Mesenchymal stem cell (in vitro differentiated cells and primary cell): ENCODE measurements around the gene XPR1.

ENCODE experiments used
- DNase-seq: peaks from one replicate; pipeline ENCODE4 v3.0.0-alpha.2; 2013
- H2AFZ ChIP-seq: one replicate; pipeline ENCODE4 v1.6.1; 2013; ENCODE audit warnings: low read depth, mild to moderate bottlenecking, control low read depth, inconsistent platforms, low read length, moderate library complexity
- H2AK5ac ChIP-seq: 2 replicates; pipeline ENCODE4 v1.6.1; 2013; ENCODE audit warnings: low read length, moderate library complexity, mild to moderate bottlenecking, inconsistent platforms; ENCODE audit not compliant: severe bottlenecking
- H2BK120ac ChIP-seq: one replicate; pipeline ENCODE4 v1.6.1; 2013; ENCODE audit warnings: low read depth, mild to moderate bottlenecking, inconsistent platforms, low read length, moderate library complexity
- H2BK12ac ChIP-seq, 2 experiments: one replicate each; pipeline ENCODE4 v1.6.1; 2013; ENCODE audit warnings: inconsistent platforms in 2 of 2, low read length in 2 of 2, mild to moderate bottlenecking in 2 of 2, moderate library complexity in 2 of 2, control low read depth in 1 of 2
- H2BK15ac ChIP-seq: one replicate; pipeline ENCODE4 v1.6.1; 2013; ENCODE audit warnings: mild to moderate bottlenecking, low read depth, inconsistent platforms; ENCODE audit not compliant: poor library complexity, severe bottlenecking
- H2BK5ac ChIP-seq: 2 replicates; pipeline ENCODE4 v1.6.1; 2013; ENCODE audit warnings: low read depth, mild to moderate bottlenecking, low read length, control low read depth, inconsistent platforms; ENCODE audit not compliant: poor library complexity, severe bottlenecking
- H3K14ac ChIP-seq, 2 experiments: one replicate each; pipeline ENCODE4 v1.6.1; 2013; ENCODE audit warnings: inconsistent platforms in 2 of 2, low read length in 2 of 2, control low read depth in 1 of 2, mild to moderate bottlenecking in 1 of 2, moderate library complexity in 1 of 2
- H3K18ac ChIP-seq, 2 experiments: one replicate each; pipeline ENCODE4 v1.6.1; 2013; ENCODE audit warnings: inconsistent platforms in 2 of 2, low read length in 2 of 2, control low read depth in 1 of 2, low read depth in 1 of 2, mild to moderate bottlenecking in 1 of 2
- H3K23ac ChIP-seq, 2 experiments: one replicate each; pipeline ENCODE4 v1.6.1; 2013; ENCODE audit warnings: inconsistent platforms in 2 of 2, low read length in 2 of 2, mild to moderate bottlenecking in 2 of 2, moderate library complexity in 2 of 2, control low read depth in 1 of 2
- H3K27ac ChIP-seq: 2 replicates; pipeline ENCODE4 v1.5.1; 2013; ENCODE audit warnings: mild to moderate bottlenecking, moderate library complexity, low read length, control low read depth, inconsistent platforms; ENCODE audit not compliant: poor library complexity, severe bottlenecking
- H3K27me3 ChIP-seq, 2 experiments: 2 replicates each; pipeline versions ENCODE4 v1.6.1 to v1.7.0; 2013; ENCODE audit warnings: low read length in 2 of 2, mild to moderate bottlenecking in 2 of 2, moderate library complexity in 2 of 2, control low read depth in 1 of 2, inconsistent platforms in 1 of 2; ENCODE audit not compliant: control insufficient read depth in 1 of 2, insufficient read depth in 1 of 2
- H3K36me3 ChIP-seq, 2 experiments: 2 replicates each; pipeline versions ENCODE4 v1.6.1 to v1.7.0; 2013; ENCODE audit warnings: low read length in 2 of 2, control low read depth in 1 of 2, inconsistent platforms in 1 of 2, low read depth in 1 of 2, mild to moderate bottlenecking in 1 of 2; ENCODE audit not compliant: insufficient read depth in 2 of 2, control insufficient read depth in 1 of 2
- H3K4ac ChIP-seq, 2 experiments: one replicate each; pipeline ENCODE4 v1.6.1; 2013; ENCODE audit warnings: inconsistent platforms in 2 of 2, low read length in 2 of 2, mild to moderate bottlenecking in 2 of 2, moderate library complexity in 2 of 2, control low read depth in 1 of 2, low read depth in 1 of 2
- H3K4me1 ChIP-seq: 2 replicates; pipeline ENCODE4 v1.6.1; 2013; ENCODE audit warnings: low read depth, low read length, control low read depth; ENCODE audit not compliant: control insufficient read depth, insufficient read depth
- H3K4me2 ChIP-seq: 2 replicates; pipeline ENCODE4 v1.6.1; 2013; ENCODE audit warnings: low read length, mild to moderate bottlenecking, inconsistent platforms; ENCODE audit not compliant: poor library complexity, severe bottlenecking
- H3K4me3 ChIP-seq, 2 experiments: 2 replicates each; pipeline versions ENCODE4 v1.5.1 to v1.7.0; 2013; ENCODE audit warnings: low read length in 2 of 2, mild to moderate bottlenecking in 2 of 2, control low read depth in 1 of 2, low read depth in 1 of 2; ENCODE audit not compliant: insufficient read depth in 1 of 2
- H3K79me1 ChIP-seq: replicated peaks from 2 replicates; pipeline ENCODE4 v1.6.1; 2013; ENCODE audit warnings: mild to moderate bottlenecking, control low read depth, low read length, inconsistent platforms; ENCODE audit not compliant: poor library complexity, severe bottlenecking
- H3K9ac ChIP-seq: 2 replicates; pipeline ENCODE4 v1.7.0; 2013; ENCODE audit warnings: mild to moderate bottlenecking, low read length, moderate library complexity
- H3K9me3 ChIP-seq: 2 replicates; pipeline ENCODE4 v1.7.0; 2013; ENCODE audit warnings: mild to moderate bottlenecking, low read length; ENCODE audit not compliant: control insufficient read depth
- H4K8ac ChIP-seq: one replicate; pipeline ENCODE4 v1.6.1; 2013; ENCODE audit warnings: inconsistent platforms, mild to moderate bottlenecking, low read length, moderate library complexity
- H4K91ac ChIP-seq: one replicate; pipeline ENCODE4 v1.6.1; 2013; ENCODE audit warnings: mild to moderate bottlenecking, low read length, inconsistent platforms
- WGBS: methylation state at CpG from one replicate; pipeline ENCODE4 v1.1.7; 2013; ENCODE audit warnings: mixed read lengths; 5-methylcytosine and 5-hydroxymethylcytosine counted together

Gene XPR1

DNA sequence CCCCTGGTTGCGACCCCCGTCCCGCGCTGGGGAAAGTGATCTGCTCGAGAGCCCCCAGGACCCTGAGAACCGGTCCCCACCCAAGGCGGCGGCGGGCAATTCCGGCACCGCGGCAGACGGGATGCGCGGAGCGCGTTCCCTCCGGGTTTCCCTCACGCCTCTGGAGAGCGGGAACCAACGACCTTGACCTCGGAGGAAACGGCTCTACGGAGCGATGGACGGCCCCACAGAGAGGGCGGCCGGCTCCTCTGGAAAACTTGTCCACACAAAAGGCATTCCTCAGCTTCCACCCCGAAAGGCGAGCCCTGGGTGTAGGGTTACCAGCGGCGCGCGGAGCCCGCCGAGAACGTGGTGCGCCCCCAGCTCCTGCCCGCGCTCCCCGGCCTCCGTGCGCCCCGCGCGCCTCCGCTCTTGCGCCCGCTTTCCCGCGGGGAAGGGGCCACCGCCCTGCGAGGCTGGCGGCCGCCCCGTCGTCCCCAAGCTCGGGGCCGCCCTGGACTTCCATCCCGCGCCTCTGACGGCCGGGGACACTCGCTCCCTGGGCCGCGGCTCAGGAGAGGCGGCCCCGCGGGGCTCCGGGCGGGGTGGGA lies 280.5 kb downstream of the XPR1 start:
- DNase-seq = peak; percentile 60
- Histone ChIP-seq H3K18ac (peak overlapping the region; percentile 86 to 93), H2AK5ac (no peak overlapping the region), H3K27me3 (no peaks in the 10 kb centered on the region), H3K14ac (peak overlapping the region; percentile 55 to 64), H2AFZ (peak overlapping the region; percentile 78), H3K4me3 (peak overlapping the region; percentile 79 to 86), H2BK12ac (peak overlapping the region in 1 of 2 experiments; percentile 52), H3K36me3 (peaks cover 12 to 13% of the 10 kb centered on the region in 2 experiments), H4K8ac (peak overlapping the region; percentile 97), H3K23ac (peak overlapping the region; percentile 39 to 94), H2BK120ac (peak overlapping the region; percentile 91), H3K9ac (peak overlapping the region; percentile 91), H2BK5ac (peak overlapping the region; percentile 12), H2BK15ac (peak overlapping the region; percentile 95), H3K4me2 (peak overlapping the region; percentile 91), H3K4ac (peak overlapping the region; percentile 78 to 87), H4K91ac (peak overlapping the region; percentile 80), H3K79me1 (peaks cover 10% of the 10 kb centered on the region), H3K27ac (peak overlapping the region; percentile 43), H3K4me1 (peaks cover 16% of the 10 kb centered on the region), H3K9me3 (no peaks in the 10 kb centered on the region)
- 1% methylated on average over 57 of the region's 71 CpGs for WGBS

DNA sequence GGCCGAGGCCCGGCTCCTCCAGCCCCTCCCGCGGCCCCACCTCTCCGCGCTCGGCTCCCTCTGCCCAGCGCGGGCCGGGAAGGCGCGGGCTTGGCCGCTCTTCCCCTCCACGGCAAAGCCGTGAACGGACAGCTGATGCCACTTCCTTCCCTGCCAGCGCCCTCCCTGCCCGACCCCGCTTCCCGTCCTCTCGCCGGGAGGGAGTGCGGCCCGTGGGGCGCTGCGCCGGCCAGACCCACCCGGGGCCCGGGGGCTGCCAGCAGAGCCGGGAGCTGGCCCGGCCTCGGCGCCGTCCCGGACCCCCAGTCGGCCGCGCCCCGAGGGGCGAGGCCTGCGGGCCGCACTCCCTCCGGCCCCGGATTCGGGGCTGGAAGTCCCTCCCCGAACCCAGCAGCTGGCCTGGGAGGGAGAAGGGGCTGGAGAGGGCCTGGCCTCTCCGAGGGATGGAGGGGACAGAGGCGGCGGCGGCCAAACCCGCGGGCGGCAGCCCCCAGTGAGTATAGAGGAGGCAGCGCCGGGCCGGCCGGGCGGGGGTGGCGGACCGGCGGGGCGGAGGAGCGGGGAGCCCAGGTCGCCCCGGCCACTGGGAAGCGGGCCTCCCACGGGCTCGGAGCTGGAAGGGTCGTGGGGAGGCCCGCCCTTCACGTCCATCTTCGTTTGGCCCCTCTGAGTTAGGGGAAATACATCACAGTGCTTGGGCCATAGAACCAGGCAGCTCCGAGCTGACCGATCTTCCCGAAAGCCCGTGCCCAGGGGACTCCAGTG lies 281.2 kb downstream of the XPR1 start, which contains the start of gene KIAA1614:
KIAA1614 (plus strand) TSS at position 97 of the 765 bp plus-strand sequence; CDS start at position 444, 347 bp downstream.
- H3K9ac ChIP-seq = peak within 1 kb of the TSS; percentile 91
- peak within 1 kb of the TSS; percentile 43 for H3K27ac ChIP-seq
- H3K9me3 ChIP-seq = no peaks in the 10 kb centered on the region
- peak within 1 kb of the TSS; percentile 95 for H2BK15ac ChIP-seq
- H4K91ac ChIP-seq = peak within 1 kb of the TSS; percentile 80
- H2BK5ac ChIP-seq = peak within 1 kb of the TSS; percentile 12
- 4% methylated on average over 43 of the region's 76 CpGs for WGBS
- H3K14ac ChIP-seq = peak within 1 kb of the TSS; percentile 64 to 79
- H2BK120ac ChIP-seq = peak within 1 kb of the TSS; percentile 91
- peak; percentile 51 for DNase-seq
- H3K4me1 ChIP-seq = peaks cover 22% of the 10 kb centered on the region
- H2AK5ac ChIP-seq = no peak within 1 kb of the TSS
- peaks cover 13 to 19% of the 10 kb centered on the region in 2 experiments for H3K36me3 ChIP-seq
- peak within 1 kb of the TSS; percentile 97 for H4K8ac ChIP-seq
- peak within 1 kb of the TSS; percentile 78 for H2AFZ ChIP-seq
- H3K4me3 ChIP-seq = peak within 1 kb of the TSS; percentile 79 to 86
- H3K23ac ChIP-seq = peak within 1 kb of the TSS; percentile 39 to 94
- H3K4ac ChIP-seq = peak within 1 kb of the TSS; percentile 87 to 97
- peak within 1 kb of the TSS; percentile 91 for H3K4me2 ChIP-seq
- peaks cover 10% of the 10 kb centered on the region for H3K79me1 ChIP-seq
- peak within 1 kb of the TSS; percentile 50 to 52 for H2BK12ac ChIP-seq
- peak within 1 kb of the TSS; percentile 86 to 93 for H3K18ac ChIP-seq
- H3K27me3 ChIP-seq = no peaks in the 10 kb centered on the region

DNA sequence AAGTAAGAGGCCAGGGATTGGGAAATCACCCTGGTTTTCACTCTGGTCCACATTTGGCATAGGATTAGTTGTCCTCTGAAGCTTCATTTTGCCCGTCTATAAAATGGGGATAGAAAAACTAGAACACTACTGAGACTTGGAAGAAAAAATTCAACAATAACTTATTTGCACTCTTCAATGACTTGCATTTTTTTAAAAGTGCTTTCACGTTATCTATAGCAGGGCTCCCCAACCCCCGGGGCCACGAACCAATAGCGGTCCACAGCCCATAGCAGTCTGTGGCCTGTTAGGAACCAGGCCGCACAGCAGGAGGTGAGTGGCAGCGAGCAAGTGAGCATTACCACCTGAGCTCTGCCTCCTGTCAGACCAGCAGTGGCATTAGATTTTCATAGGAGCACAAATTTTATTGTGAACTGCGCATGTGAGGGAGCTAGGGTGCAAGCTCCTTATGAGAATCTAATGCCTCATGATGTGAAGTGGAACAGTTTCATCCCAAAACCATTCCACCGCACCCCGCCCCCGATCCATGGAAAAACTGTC lies 283.7 kb downstream of the XPR1 start:
- Histone ChIP-seq H2BK12ac (no peak overlapping the region), H3K4me3 (no peak overlapping the region), H3K4me2 (no peak overlapping the region), H4K91ac (no peak overlapping the region), H3K4ac (no peak overlapping the region), H3K18ac (no peak overlapping the region), H3K79me1 (peaks cover 10% of the 10 kb centered on the region), H3K27me3 (no peaks in the 10 kb centered on the region), H2BK120ac (no peak overlapping the region), H3K9me3 (no peaks in the 10 kb centered on the region), H2BK15ac (no peak overlapping the region), H3K9ac (no peak overlapping the region), H2AK5ac (no peak overlapping the region), H4K8ac (no peak overlapping the region), H3K23ac (no peak overlapping the region), H3K27ac (no peak overlapping the region), H3K36me3 (peaks cover 24 to 36% of the 10 kb centered on the region in 2 experiments), H2AFZ (no peak overlapping the region), H3K4me1 (peaks cover 18% of the 10 kb centered on the region), H2BK5ac (no peak overlapping the region), H3K14ac (no peak overlapping the region)
- WGBS = 96% methylated on average over 11 of the region's 11 CpGs
- DNase-seq = no peak
